ENCODE data around the gene NDST1. TPM values are rescaled to one million over a fixed set of nuclear protein-coding genes. Genes with fewer than 3 reads are reported as not detected.

NDST1 gene
- total RNA-seq, 2 donors from 2014 or later = 4.0 to 7.8 TPM

DNA sequence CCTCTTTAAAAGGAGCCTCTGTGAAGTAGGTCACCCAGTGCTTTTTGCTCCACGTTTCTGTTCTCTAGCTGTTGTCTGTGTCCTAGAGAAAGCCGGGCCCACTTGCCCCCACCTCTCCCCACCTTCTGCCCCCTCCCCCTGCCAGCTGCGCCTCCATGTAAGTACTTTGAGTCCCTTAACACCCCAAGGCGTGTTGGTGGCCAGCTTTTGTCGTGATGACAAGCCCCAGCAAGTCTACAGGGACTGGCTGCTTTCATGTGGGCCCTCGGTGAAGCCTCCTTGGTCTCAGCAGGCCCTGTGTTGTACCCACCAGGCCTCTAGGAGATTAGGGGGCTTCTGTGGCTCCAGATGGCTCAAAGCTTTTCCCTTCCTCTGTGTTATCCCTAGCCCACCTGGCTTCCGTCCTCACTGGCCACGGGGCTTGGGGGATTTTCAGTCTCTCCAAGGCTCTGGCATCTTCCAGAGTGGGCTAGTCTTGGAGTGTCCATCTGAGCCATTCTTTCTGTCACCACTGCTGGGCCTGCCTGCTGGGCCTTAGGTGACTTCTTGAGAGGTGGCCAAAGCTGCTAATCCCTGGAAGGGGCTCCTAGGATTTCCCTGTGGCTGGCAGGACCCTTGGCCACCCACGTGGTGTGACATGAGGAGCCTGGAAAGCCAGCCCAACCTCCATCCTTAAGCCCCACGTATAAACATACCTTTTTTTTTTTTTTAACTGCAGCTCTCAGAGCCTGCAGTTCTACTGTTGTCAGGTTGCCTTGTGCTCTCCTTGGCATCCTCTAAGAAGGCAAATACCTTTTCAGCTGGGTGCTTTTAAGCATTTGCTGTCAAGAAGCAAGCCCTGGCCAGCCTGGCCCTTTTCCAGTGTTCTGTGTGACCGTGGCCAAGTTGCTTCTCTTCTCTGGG, 1.1 kb upstream of the NDST1 start:
- ATAC-seq = no peak
- no peaks in the 10 kb centered on the region for H3K4me1 Mint-ChIP-seq (ENCODE audit: low read depth in 2 of 2)

DNA sequence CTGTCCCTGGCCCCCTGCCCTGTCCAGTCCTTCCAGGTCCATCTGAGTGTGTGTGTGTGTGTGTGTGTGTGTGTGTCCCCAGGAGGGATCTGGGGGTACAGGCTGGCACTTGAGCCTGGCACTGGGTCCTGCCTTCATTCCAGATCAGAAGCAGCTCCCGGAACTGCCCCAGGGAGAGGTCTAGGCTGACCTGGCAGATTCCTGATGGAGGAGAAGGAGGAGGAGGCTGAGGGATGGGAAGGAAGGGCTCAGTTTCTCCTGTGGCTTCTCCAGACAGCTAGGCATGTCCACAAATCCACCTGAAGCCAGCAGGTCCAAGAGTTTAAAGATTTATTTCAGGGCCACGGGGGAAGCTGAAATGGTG, 328 bp downstream of the NDST1 start:
- H3K4me3 Mint-ChIP-seq = no peak overlapping the region

More for the DNA sequence above, 1.1 kb upstream of the NDST1 start:
- Mint-ChIP-seq H3K27me3 (no peaks in the 10 kb centered on the region), H3K9me3 (no peaks in the 10 kb centered on the region), H3K4me3 (no peak overlapping the region), H3K36me3 (no peaks in the 10 kb centered on the region), H3K27ac (no peak overlapping the region)
- DNase-seq (ENCODE audit: low spot score) = no peak

GRCh38 chr5:150508828-150509227, 897 bp downstream of the NDST1 start:
- Mint-ChIP-seq H3K4me3 (no peak overlapping the region), H3K27ac (no peak overlapping the region), H3K4me1 (ENCODE audit: low read depth in 2 of 2) (peaks cover 0 to 3% of the 10 kb centered on the region in 2 donors), H3K36me3 (no peaks in the 10 kb centered on the region), H3K9me3 (no peaks in the 10 kb centered on the region), H3K27me3 (no peaks in the 10 kb centered on the region)
- DNase-seq (ENCODE audit: low spot score) (no peak), ATAC-seq (no peak)

More for the DNA sequence above, 328 bp downstream of the NDST1 start:
- Mint-ChIP-seq H3K27me3 (no peaks in the 10 kb centered on the region), H3K27ac (no peak overlapping the region), H3K9me3 (no peaks in the 10 kb centered on the region), H3K4me1 (ENCODE audit: low read depth in 2 of 2) (peaks cover 0 to 3% of the 10 kb centered on the region in 2 donors), H3K36me3 (no peaks in the 10 kb centered on the region)
- ATAC-seq (no peak), DNase-seq (ENCODE audit: low spot score) (no peak)

DNA sequence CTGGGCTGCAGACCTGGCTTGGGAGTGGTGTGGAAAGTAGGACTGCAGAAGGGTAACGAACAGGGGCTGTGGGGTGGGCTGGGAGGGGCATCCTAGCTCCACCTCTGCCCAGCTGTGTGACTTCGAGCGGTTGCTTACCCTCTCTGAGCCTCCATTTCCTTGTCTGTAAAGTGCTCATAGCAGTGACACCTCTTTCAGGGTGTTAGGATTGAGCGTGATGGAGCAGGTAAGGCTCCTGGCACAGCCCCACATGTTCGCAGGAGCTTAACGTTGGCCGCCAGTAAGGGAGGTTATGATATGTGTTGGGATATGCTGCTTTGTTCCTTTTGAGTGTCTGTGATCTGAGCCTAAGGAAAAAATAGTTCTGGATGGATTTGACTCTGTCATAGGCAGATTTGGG, 2.1 kb downstream of the NDST1 start:
- Mint-ChIP-seq H3K4me3 (no peak overlapping the region), H3K27me3 (no peaks in the 10 kb centered on the region), H3K36me3 (no peaks in the 10 kb centered on the region), H3K9me3 (no peaks in the 10 kb centered on the region), H3K27ac (no peak overlapping the region), H3K4me1 (ENCODE audit: low read depth in 2 of 2) (peaks cover 0 to 3% of the 10 kb centered on the region in 2 donors)
- ATAC-seq (no peak), DNase-seq (ENCODE audit: low spot score) (no peak)

DNA sequence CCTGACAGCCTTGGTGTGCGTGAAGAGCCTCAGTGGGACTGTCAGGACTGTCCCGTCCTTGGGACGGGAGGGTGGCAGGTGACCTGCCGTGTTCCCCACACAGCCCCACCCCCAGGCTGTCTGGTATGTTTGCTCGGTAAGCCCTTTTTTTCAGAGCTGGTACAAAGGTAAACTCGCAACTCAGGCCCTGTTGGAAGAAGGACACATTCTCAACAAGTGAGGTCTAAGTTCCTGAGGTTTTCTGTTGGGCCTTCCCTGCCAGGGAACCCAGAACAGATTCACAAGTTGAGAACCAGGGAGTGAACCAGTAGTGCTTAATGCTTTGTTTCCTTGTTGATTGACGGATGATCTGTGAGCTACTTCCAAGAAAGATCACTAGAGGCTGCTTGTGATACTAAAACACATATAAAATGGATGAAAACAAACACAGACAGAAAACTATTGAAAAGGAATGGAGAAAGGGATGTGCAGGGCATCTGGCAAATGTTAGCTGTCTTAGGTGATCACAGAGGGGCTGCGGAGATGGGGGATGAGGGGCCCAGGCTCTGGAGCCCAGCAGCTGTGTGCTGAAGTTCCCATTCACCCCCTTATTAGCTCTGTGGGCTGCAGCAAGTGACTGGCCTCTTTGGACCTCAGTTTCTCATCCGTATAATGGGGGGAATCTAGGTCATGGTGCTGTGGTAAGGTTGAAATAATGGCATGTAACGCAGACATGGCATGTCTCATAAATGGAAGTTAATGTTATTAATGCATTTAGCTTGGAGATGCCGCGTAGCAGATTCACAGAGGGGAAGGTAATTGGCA, 2.7 kb downstream of the NDST1 start:
- DNase-seq (ENCODE audit: low spot score) (no peak), ATAC-seq (no peak)
- H3K9me3 Mint-ChIP-seq = no peaks in the 10 kb centered on the region
- H3K4me1 Mint-ChIP-seq (ENCODE audit: low read depth in 2 of 2) = peaks cover 0 to 3% of the 10 kb centered on the region in 2 donors
- no peaks in the 10 kb centered on the region for H3K36me3 Mint-ChIP-seq
- H3K4me3 Mint-ChIP-seq = no peak overlapping the region
- H3K27me3 Mint-ChIP-seq = no peaks in the 10 kb centered on the region
- H3K27ac Mint-ChIP-seq = peak overlapping the region in 1 of 2 donors; percentile 20

GRCh38 chr5:150511578-150512367, 3.8 kb downstream of the NDST1 start:
- ATAC-seq (peak in 1 of 2 donors; percentile 4), DNase-seq (ENCODE audit: low spot score) (no peak)
- no peaks in the 10 kb centered on the region for H3K27me3 Mint-ChIP-seq
- H3K36me3 Mint-ChIP-seq = no peaks in the 10 kb centered on the region
- H3K27ac Mint-ChIP-seq = no peak overlapping the region
- peaks cover 0 to 3% of the 10 kb centered on the region in 2 donors for H3K4me1 Mint-ChIP-seq (ENCODE audit: low read depth in 2 of 2)
- H3K9me3 Mint-ChIP-seq = no peaks in the 10 kb centered on the region
- no peak overlapping the region for H3K4me3 Mint-ChIP-seq

- no peak for ATAC-seq
- Mint-ChIP-seq H3K9me3 (no peaks in the 10 kb centered on the region), H3K27me3 (no peaks in the 10 kb centered on the region), H3K36me3 (no peaks in the 10 kb centered on the region), H3K27ac (no peak overlapping the region), H3K4me1 (ENCODE audit: low read depth in 2 of 2) (peaks cover 0 to 3% of the 10 kb centered on the region in 2 donors), H3K4me3 (no peak overlapping the region)
- no peak for DNase-seq (ENCODE audit: low spot score)
Observed at GRCh38 chr5:150512368-150512747, 4.4 kb downstream of the NDST1 start.

GRCh38 chr5:150513375-150514309, 5.7 kb downstream of the NDST1 start:
- H3K36me3 Mint-ChIP-seq = no peaks in the 10 kb centered on the region
- H3K27ac Mint-ChIP-seq = no peak overlapping the region
- ATAC-seq = no peak
- H3K9me3 Mint-ChIP-seq = no peaks in the 10 kb centered on the region
- H3K27me3 Mint-ChIP-seq = no peaks in the 10 kb centered on the region
- peaks cover 0 to 3% of the 10 kb centered on the region in 2 donors for H3K4me1 Mint-ChIP-seq (ENCODE audit: low read depth in 2 of 2)
- H3K4me3 Mint-ChIP-seq = no peak overlapping the region
- DNase-seq (ENCODE audit: low spot score) = no peak

DNA sequence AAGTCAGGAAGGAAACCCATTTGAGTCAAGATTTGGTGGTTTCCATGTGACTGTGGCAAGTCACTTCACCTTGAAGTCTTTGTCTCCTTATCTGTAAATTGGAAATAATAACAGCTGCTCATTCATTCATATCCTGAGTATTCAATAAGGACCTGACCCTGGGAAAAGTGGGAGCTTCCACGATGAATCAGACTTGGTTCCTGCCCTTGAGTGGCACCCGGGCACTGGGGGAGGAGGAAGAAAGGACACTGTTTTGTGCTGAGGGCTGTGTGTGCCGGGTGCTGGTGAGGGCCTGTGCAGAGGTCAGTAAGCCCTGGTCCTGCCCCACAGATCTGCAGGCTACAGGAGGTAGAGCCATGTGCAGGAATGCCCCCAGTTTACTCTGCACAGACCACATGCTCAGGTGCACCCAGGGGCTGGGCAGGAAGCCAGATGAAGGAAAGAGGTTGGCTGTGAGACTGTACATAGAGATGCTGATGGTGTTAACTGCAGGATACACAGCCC, 6.8 kb downstream of the NDST1 start:
- no peak for ATAC-seq
- Mint-ChIP-seq H3K4me3 (no peak overlapping the region), H3K27ac (no peak overlapping the region)

DNA sequence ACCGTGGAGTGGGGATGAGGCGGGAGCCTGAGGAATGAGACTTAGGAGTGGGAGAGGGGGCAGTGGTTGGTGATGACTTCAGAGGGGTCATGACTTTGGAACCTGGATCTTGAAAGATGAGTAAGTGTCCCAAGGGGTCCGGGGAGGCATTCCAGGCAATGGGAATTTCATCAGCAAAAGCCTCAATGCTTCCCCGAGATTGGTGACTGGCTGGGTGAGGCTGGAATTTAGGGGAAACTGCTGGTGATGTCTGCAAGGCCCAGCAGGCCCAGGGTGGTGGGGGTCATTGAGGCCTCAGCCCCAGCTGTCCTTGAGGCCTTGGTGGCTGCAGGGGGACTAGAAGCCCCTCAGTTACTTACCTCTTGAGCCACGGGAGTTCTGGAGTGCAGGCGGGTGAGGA, 7.5 kb downstream of the NDST1 start:
- Mint-ChIP-seq H3K9me3 (no peaks in the 10 kb centered on the region), H3K4me3 (no peak overlapping the region), H3K36me3 (no peaks in the 10 kb centered on the region), H3K27ac (no peak overlapping the region), H3K4me1 (ENCODE audit: low read depth in 2 of 2) (peaks cover 0 to 3% of the 10 kb centered on the region in 2 donors), H3K27me3 (no peaks in the 10 kb centered on the region)
- peak in 1 of 2 donors; percentile 5 for ATAC-seq
- no peak for DNase-seq (ENCODE audit: low spot score)

More for the DNA sequence above, 6.8 kb downstream of the NDST1 start:
- H3K36me3 Mint-ChIP-seq = no peaks in the 10 kb centered on the region
- no peak for DNase-seq (ENCODE audit: low spot score)
- no peaks in the 10 kb centered on the region for H3K27me3 Mint-ChIP-seq
- H3K9me3 Mint-ChIP-seq = no peaks in the 10 kb centered on the region
- H3K4me1 Mint-ChIP-seq (ENCODE audit: low read depth in 2 of 2) = peaks cover 0 to 3% of the 10 kb centered on the region in 2 donors

- no peak for ATAC-seq
- no peaks in the 10 kb centered on the region for H3K36me3 Mint-ChIP-seq
- H3K4me1 Mint-ChIP-seq (ENCODE audit: low read depth in 2 of 2) = peaks cover 0 to 3% of the 10 kb centered on the region in 2 donors
- no peak for DNase-seq (ENCODE audit: low spot score)
- no peaks in the 10 kb centered on the region for H3K27me3 Mint-ChIP-seq
- no peak overlapping the region for H3K27ac Mint-ChIP-seq
- no peaks in the 10 kb centered on the region for H3K9me3 Mint-ChIP-seq
- no peak overlapping the region for H3K4me3 Mint-ChIP-seq
Observed at GRCh38 chr5:150516011-150516410, 8.1 kb downstream of the NDST1 start.

DNA sequence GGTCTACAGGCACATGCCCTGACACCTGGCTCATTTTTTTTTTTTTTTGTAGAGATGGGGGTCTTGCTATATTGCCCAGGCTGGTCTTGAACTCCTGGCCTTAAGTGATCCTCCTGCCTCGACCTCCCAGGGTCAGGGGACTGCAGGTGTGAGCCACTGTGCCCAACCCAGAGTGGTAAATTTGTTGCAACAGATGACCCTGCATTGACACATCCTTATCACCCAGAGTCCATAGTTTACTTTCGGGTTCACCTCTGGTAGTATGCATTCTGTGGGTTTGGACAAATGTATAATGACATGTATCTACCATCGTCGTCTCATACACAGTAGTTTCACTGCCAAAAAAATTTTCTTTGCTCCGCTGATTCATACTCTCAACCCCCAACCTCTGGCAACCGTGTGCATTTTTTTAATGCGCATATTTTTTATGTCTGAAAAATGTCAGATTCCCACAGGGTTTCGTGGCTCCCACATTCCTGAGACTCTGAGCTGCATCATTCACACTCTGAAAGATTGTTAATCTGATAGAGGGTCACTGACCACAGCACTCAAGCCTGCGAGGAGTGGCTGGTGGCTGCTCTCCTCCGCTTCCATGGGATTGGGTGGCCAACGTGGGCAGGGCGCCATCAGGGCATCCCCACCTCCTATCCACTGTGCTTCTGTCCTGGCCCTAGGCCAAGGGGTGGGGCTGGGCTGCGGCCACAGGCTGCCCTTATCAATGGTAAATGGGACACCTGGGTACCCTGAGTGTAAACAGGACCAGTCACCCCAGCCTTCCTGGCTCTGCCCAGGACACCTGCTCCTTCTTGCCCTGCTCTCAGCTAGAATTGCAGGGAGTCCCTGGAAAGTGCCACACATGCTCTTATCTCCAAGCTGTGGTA, 9.6 kb downstream of the NDST1 start:
- ATAC-seq (peak in 1 of 2 donors; percentile 9), DNase-seq (ENCODE audit: low spot score) (no peak)
- H3K4me3 Mint-ChIP-seq = no peak overlapping the region
- H3K27me3 Mint-ChIP-seq = no peaks in the 10 kb centered on the region
- no peaks in the 10 kb centered on the region for H3K36me3 Mint-ChIP-seq
- H3K4me1 Mint-ChIP-seq (ENCODE audit: low read depth in 2 of 2) = peaks cover 0 to 1% of the 10 kb centered on the region in 2 donors
- no peak overlapping the region for H3K27ac Mint-ChIP-seq
- no peaks in the 10 kb centered on the region for H3K9me3 Mint-ChIP-seq

Data from natural killer cell treated with Interleukin-12 subunit alpha and Interleukin-12 subunit beta and Interleukin-15 and Interleukin-18, amount 100 ng/mL, for 72 hours (primary cell).